SK-N-SH treated with all-trans-retinoic acid at 6 μM for 48 hours (cell line): ENCODE measurements around the gene RBM34.
"Not testable (repeated sequence)": the region's sequence is repeated elsewhere in the genome, so short reads cannot be mapped to it uniquely, and the experiment has no call there.

Source experiments
- ATAC-seq: fragments of 200-7000 bp; cut with Tn5 transposase; 3 replicates; pipeline ENCODE4 v1.9.1; 2020; ENCODE audit warnings: mild to moderate bottlenecking, moderate library complexity
- BACH2 ChIP-seq: fragments of 250-450 bp; sonication (Bioruptor Pico); IDR thresholded peaks from 2 replicates; pipeline ENCODE4 v1.9.0; 2021; ENCODE audit warnings: mild to moderate bottlenecking, borderline replicate concordance
- CREB5 ChIP-seq: fragments of 250-450 bp; sonication (Bioruptor Pico); IDR thresholded peaks from 2 replicates; pipeline ENCODE4 v1.5.1; 2020; ENCODE audit warnings: low read depth, mild to moderate bottlenecking, moderate library complexity
- CSDC2 ChIP-seq: fragments of 250-450 bp; sonication (Bioruptor Pico); IDR thresholded peaks from 2 replicates; pipeline ENCODE4 v1.5.0; 2020; ENCODE audit warnings: mild to moderate bottlenecking, moderate library complexity
- CSRNP3 ChIP-seq: fragments of 250-450 bp; sonication (Bioruptor Pico); IDR thresholded peaks from 2 replicates; pipeline ENCODE4 v1.5.1; 2021; ENCODE audit warnings: mild to moderate bottlenecking, moderate library complexity
- ISL1 ChIP-seq: fragments of 250-450 bp; sonication (Bioruptor Pico); IDR thresholded peaks from 2 replicates; pipeline ENCODE4 v2.1.2; 2022; ENCODE audit warnings: mild to moderate bottlenecking, moderate library complexity
- OSR1 ChIP-seq: fragments of 250-450 bp; sonication (Bioruptor Pico); IDR thresholded peaks from 2 replicates; pipeline ENCODE4 v1.8.0; 2022; ENCODE audit warnings: moderate library complexity, mild to moderate bottlenecking, inconsistent platforms
- PATZ1 ChIP-seq: fragments of 250-450 bp; sonication (Bioruptor Pico); IDR thresholded peaks from 2 replicates; pipeline ENCODE4 v1.8.0; 2020; ENCODE audit warnings: mild to moderate bottlenecking, moderate library complexity, borderline replicate concordance
- POU6F1 ChIP-seq: fragments of 250-450 bp; sonication (Bioruptor Pico); IDR thresholded peaks from 2 replicates; pipeline ENCODE4 v1.8.0; 2021; ENCODE audit warnings: low read depth, mild to moderate bottlenecking, moderate library complexity, borderline replicate concordance
- PPARA ChIP-seq: fragments of 250-450 bp; sonication (Bioruptor Pico); IDR thresholded peaks from 2 replicates; pipeline ENCODE4 v1.5.0; 2020; ENCODE audit warnings: mild to moderate bottlenecking, borderline replicate concordance
- RARB ChIP-seq: fragments of 250-450 bp; sonication (Bioruptor Pico); IDR thresholded peaks from 2 replicates; pipeline ENCODE4 v1.8.0; 2021; ENCODE audit warnings: mild to moderate bottlenecking, moderate library complexity
- SNAI2 ChIP-seq: fragments of 250-450 bp; sonication (Bioruptor Pico); IDR thresholded peaks from 2 replicates; pipeline ENCODE4 v1.5.0; 2020; ENCODE audit warnings: mild to moderate bottlenecking, moderate library complexity
- TCF4 ChIP-seq: fragments of 250-450 bp; sonication (Bioruptor Pico); IDR thresholded peaks from 2 replicates; pipeline ENCODE4 v1.8.0; 2021; ENCODE audit warnings: mild to moderate bottlenecking, moderate library complexity, borderline replicate concordance
- TOX ChIP-seq: fragments of 250-450 bp; sonication (Bioruptor Pico); IDR thresholded peaks from 2 replicates; pipeline ENCODE4 v1.8.0; 2021; ENCODE audit warnings: mild to moderate bottlenecking, moderate library complexity, borderline replicate concordance
- TSHZ2 ChIP-seq: fragments of 250-450 bp; sonication (Bioruptor Pico); IDR thresholded peaks from 2 replicates; pipeline ENCODE4 v1.5.0; 2020; ENCODE audit warnings: mild to moderate bottlenecking, moderate library complexity
- ZC3H10 ChIP-seq: fragments of 250-450 bp; sonication (Bioruptor Pico); IDR thresholded peaks from 2 replicates; pipeline ENCODE4 v1.5.1; 2021; ENCODE audit warnings: mild to moderate bottlenecking, moderate library complexity
- ZFP3 ChIP-seq: fragments of 250-450 bp; sonication (Bioruptor Pico); IDR thresholded peaks from 2 replicates; pipeline ENCODE4 v1.5.0; 2020; ENCODE audit warnings: mild to moderate bottlenecking, moderate library complexity

Gene RBM34

GRCh38 chr1:235205687-235206086, 44.6 kb upstream of the RBM34 start (continued):
- no peak for TF ChIP-seq PPARA

GRCh38 chr1:235203428-235203827, 42.4 kb upstream of the RBM34 start:
- no peak for ATAC-seq
- TF ChIP-seq ISL1 (CRISPR knock-in tag) = no peak
- TF ChIP-seq PPARA = no peak
- no peak for TF ChIP-seq PATZ1 (CRISPR knock-in tag)
- no peak for TF ChIP-seq SNAI2 (CRISPR knock-in tag)
- TF ChIP-seq RARB (CRISPR knock-in tag) = no peak
- TF ChIP-seq, all 23 proteins: peak for 0

GRCh38 chr1:235202447-235202846, 41.4 kb upstream of the RBM34 start:
- ATAC-seq = not testable (repeated sequence)

- TF ChIP-seq PATZ1 (CRISPR knock-in tag) (no peak), BACH2 (CRISPR knock-in tag) (no peak), TCF4 (no peak), PPARA (no peak), CREB5 (no peak), ZFP3 (CRISPR knock-in tag) (no peak), TOX (CRISPR knock-in tag) (no peak), CSRNP3 (CRISPR knock-in tag) (no peak), CSDC2 (CRISPR knock-in tag) (no peak), OSR1 (CRISPR knock-in tag) (no peak)
- ATAC-seq = peak; percentile 93
These were observed 38.4 kb upstream of the RBM34 start for GRCh38 chr1:235199441-235199840.

- TF ChIP-seq ZC3H10 (no peak), POU6F1 (CRISPR knock-in tag) (no peak), TSHZ2 (no peak), CREB5 (no peak)
- ATAC-seq = no peak
These were observed 29.4 kb upstream of the RBM34 start for GRCh38 chr1:235190431-235190830.
